Liver (tissue), 3 donors: Measurements from ENCODE around the gene ZFP92.

Experiments used
- EGR1 ChIP-seq, 2 donors: IDR thresholded peaks; 2 replicates each; pipeline ENCODE4 v1.6.1; 2016 to 2018; ENCODE audit warnings: antibody characterized with exemption in 2 of 2, low read depth in 2 of 2
- GABPA ChIP-seq, 2 donors: IDR thresholded peaks in 1 of 2; conservative IDR thresholded peaks in 1 of 2; 2 replicates each; pipeline ENCODE4 v1.6.1; 2016; ENCODE audit warnings: antibody characterized with exemption in 2 of 2, mild to moderate bottlenecking in 1 of 2, moderate library complexity in 1 of 2
- JUND ChIP-seq, 2 donors: IDR thresholded peaks; 2 replicates each; pipeline ENCODE4 v1.6.1; 2016; ENCODE audit warnings: antibody characterized with exemption in 2 of 2
- MAX ChIP-seq: IDR thresholded peaks from 2 replicates; pipeline ENCODE4 v1.6.1; 2016; ENCODE audit warnings: antibody characterized with exemption
- RXRA ChIP-seq, 2 donors: IDR thresholded peaks; 2 replicates each; pipeline ENCODE4 v1.6.1; 2017 to 2018; ENCODE audit warnings: antibody characterized with exemption in 2 of 2, mild to moderate bottlenecking in 1 of 2
- SP1 ChIP-seq: IDR thresholded peaks from 2 replicates; pipeline ENCODE4 v1.6.1; 2018; ENCODE audit warnings: antibody characterized with exemption, mild to moderate bottlenecking
- TAF1 ChIP-seq: conservative IDR thresholded peaks from 2 replicates; pipeline ENCODE4 v1.6.1; 2016; ENCODE audit warnings: antibody characterized with exemption, mild to moderate bottlenecking
- YY1 ChIP-seq: IDR thresholded peaks from 2 replicates; pipeline ENCODE4 v1.6.1; 2016; ENCODE audit warnings: antibody characterized with exemption, mild to moderate bottlenecking
- TF ChIP-seq, protein P1 (sequence below): fragments of 150-350 bp; IDR thresholded peaks from 2 replicates; pipeline ENCODE4 v1.5.1; 2017; ENCODE audit warnings: improper control_type of control experiment, low read depth, low read length; ENCODE audit not compliant: missing input control
- TF ChIP-seq, protein P2 (sequence below): IDR thresholded peaks from 2 replicates; pipeline ENCODE4 v1.6.1; 2016; ENCODE audit warnings: antibody characterized with exemption, mild to moderate bottlenecking
- TF ChIP-seq, protein P3 (sequence below): IDR thresholded peaks from 2 replicates; pipeline ENCODE4 v1.6.1; 2016; ENCODE audit warnings: antibody characterized with exemption
- TF ChIP-seq, protein P4 (sequence below): IDR thresholded peaks from 2 replicates; pipeline ENCODE4 v1.6.1; 2016; ENCODE audit warnings: antibody characterized with exemption
- donor health status: healthy.
- donor health status: healthy.

GRCh38 chrX:153377727-153378126 lies 33.5 kb upstream of the ZFP92 start:
- TF ChIP-seq TAF1 (no peak), EGR1 (IDR thresholded peaks at IDR 0.05; ENCODE audit: low read depth in 2 of 2) (no peak), YY1 (no peak), GABPA (IDR thresholded peaks at IDR 0.05 in 1 of 2, conservative IDR thresholded peaks at IDR 0.05 in 1 of 2) (no peak), SP1 (no peak), JUND (IDR thresholded peaks at IDR 0.05) (no peak), MAX (no peak), RXRA (IDR thresholded peaks at IDR 0.05) (no peak)
- TF ChIP-seq, protein P1, sequence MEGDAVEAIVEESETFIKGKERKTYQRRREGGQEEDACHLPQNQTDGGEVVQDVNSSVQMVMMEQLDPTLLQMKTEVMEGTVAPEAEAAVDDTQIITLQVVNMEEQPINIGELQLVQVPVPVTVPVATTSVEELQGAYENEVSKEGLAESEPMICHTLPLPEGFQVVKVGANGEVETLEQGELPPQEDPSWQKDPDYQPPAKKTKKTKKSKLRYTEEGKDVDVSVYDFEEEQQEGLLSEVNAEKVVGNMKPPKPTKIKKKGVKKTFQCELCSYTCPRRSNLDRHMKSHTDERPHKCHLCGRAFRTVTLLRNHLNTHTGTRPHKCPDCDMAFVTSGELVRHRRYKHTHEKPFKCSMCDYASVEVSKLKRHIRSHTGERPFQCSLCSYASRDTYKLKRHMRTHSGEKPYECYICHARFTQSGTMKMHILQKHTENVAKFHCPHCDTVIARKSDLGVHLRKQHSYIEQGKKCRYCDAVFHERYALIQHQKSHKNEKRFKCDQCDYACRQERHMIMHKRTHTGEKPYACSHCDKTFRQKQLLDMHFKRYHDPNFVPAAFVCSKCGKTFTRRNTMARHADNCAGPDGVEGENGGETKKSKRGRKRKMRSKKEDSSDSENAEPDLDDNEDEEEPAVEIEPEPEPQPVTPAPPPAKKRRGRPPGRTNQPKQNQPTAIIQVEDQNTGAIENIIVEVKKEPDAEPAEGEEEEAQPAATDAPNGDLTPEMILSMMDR: no peak
- TF ChIP-seq, protein P2, sequence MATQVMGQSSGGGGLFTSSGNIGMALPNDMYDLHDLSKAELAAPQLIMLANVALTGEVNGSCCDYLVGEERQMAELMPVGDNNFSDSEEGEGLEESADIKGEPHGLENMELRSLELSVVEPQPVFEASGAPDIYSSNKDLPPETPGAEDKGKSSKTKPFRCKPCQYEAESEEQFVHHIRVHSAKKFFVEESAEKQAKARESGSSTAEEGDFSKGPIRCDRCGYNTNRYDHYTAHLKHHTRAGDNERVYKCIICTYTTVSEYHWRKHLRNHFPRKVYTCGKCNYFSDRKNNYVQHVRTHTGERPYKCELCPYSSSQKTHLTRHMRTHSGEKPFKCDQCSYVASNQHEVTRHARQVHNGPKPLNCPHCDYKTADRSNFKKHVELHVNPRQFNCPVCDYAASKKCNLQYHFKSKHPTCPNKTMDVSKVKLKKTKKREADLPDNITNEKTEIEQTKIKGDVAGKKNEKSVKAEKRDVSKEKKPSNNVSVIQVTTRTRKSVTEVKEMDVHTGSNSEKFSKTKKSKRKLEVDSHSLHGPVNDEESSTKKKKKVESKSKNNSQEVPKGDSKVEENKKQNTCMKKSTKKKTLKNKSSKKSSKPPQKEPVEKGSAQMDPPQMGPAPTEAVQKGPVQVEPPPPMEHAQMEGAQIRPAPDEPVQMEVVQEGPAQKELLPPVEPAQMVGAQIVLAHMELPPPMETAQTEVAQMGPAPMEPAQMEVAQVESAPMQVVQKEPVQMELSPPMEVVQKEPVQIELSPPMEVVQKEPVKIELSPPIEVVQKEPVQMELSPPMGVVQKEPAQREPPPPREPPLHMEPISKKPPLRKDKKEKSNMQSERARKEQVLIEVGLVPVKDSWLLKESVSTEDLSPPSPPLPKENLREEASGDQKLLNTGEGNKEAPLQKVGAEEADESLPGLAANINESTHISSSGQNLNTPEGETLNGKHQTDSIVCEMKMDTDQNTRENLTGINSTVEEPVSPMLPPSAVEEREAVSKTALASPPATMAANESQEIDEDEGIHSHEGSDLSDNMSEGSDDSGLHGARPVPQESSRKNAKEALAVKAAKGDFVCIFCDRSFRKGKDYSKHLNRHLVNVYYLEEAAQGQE: no peak
- TF ChIP-seq, protein P3, sequence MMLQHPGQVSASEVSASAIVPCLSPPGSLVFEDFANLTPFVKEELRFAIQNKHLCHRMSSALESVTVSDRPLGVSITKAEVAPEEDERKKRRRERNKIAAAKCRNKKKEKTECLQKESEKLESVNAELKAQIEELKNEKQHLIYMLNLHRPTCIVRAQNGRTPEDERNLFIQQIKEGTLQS: no peak
- TF ChIP-seq, protein P4, sequence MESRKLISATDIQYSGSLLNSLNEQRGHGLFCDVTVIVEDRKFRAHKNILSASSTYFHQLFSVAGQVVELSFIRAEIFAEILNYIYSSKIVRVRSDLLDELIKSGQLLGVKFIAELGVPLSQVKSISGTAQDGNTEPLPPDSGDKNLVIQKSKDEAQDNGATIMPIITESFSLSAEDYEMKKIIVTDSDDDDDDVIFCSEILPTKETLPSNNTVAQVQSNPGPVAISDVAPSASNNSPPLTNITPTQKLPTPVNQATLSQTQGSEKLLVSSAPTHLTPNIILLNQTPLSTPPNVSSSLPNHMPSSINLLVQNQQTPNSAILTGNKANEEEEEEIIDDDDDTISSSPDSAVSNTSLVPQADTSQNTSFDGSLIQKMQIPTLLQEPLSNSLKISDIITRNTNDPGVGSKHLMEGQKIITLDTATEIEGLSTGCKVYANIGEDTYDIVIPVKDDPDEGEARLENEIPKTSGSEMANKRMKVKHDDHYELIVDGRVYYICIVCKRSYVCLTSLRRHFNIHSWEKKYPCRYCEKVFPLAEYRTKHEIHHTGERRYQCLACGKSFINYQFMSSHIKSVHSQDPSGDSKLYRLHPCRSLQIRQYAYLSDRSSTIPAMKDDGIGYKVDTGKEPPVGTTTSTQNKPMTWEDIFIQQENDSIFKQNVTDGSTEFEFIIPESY: no peak
